Prostate gland (tissue), 2 donors: ENCODE measurements around the gene TMEM212. TPM values are rescaled to one million over a fixed set of nuclear protein-coding genes. Genes with fewer than 3 reads are reported as not detected.

Experiments used
- DNase-seq: peaks from one replicate; pipeline ENCODE4 v3.0.0-alpha.2; 2019; ENCODE audit warnings: low spot score
- H3K27ac ChIP-seq, 2 donors: fragments of 200-600 bp; sonication (generic); 2 replicates each; pipeline ENCODE4 v1.5.1; 2017 to 2019
- H3K27me3 ChIP-seq: fragments of 200-600 bp; sonication (generic); replicated peaks from 2 replicates; pipeline ENCODE4 v1.5.1; 2019; ENCODE audit not compliant: insufficient read depth
- H3K36me3 ChIP-seq, 2 donors: fragments of 200-600 bp; sonication (generic); 1 replicate in 1 of 2; 2 replicates in 1 of 2; pipeline versions ENCODE4 v1.5.1 to v1.8.1; 2017 to 2019
- H3K4me1 ChIP-seq: fragments of 200-600 bp; sonication (generic); replicated peaks from 2 replicates; pipeline ENCODE4 v1.5.1; 2019
- H3K4me3 ChIP-seq, 2 donors: fragments of 200-600 bp; sonication (generic); 2 replicates each; pipeline ENCODE4 v1.5.1; 2017 to 2019
- H3K9me3 ChIP-seq: fragments of 200-600 bp; sonication (generic); 2 replicates; pipeline ENCODE4 v1.5.1; 2017
- CTCF ChIP-seq, 4 experiments: fragments of 200-600 bp in 2 of 4; fragments of 450-650 bp in 2 of 4; sonication (generic) in 2 of 4; IDR thresholded peaks; 1 replicate in 3 of 4; 2 replicates in 1 of 4; pipeline ENCODE4 v1.5.1; 2016 to 2019; ENCODE audit warnings: antibody characterized with exemption in 4 of 4, mild to moderate bottlenecking in 2 of 4, moderate library complexity in 2 of 4
- POLR2A ChIP-seq: fragments of 450-650 bp; IDR thresholded peaks from one replicate; pipeline ENCODE4 v1.6.1; 2016; ENCODE audit warnings: antibody characterized with exemption, mild to moderate bottlenecking
- POLR2AphosphoS5 ChIP-seq: sonication (generic); formaldehyde crosslinking; IDR thresholded peaks from one replicate; pipeline ENCODE4 v1.6.1; 2017; ENCODE audit warnings: antibody characterized with exemption
- WGBS: methylation state at CpG from one replicate; pipeline ENCODE4 v1.1.5; 2018; 5-methylcytosine and 5-hydroxymethylcytosine counted together
- intact Hi-C: fragments of 100-400 bp; cut with DNase I; formaldehyde crosslinking; loops from one replicate; pipeline ENCODE4 v1.14.2; 2022
- total RNA-seq, 2 donors: library from RNA; depleted of rRNA; stranded (reverse); fragments of >200 nt; gene quantifications; one replicate each; pipeline ENCODE4 v1.1.0, GENCODE V29; 2016

The TMEM212 gene
- total RNA-seq, 2 donors from 2014 or later = not detected

DNA sequence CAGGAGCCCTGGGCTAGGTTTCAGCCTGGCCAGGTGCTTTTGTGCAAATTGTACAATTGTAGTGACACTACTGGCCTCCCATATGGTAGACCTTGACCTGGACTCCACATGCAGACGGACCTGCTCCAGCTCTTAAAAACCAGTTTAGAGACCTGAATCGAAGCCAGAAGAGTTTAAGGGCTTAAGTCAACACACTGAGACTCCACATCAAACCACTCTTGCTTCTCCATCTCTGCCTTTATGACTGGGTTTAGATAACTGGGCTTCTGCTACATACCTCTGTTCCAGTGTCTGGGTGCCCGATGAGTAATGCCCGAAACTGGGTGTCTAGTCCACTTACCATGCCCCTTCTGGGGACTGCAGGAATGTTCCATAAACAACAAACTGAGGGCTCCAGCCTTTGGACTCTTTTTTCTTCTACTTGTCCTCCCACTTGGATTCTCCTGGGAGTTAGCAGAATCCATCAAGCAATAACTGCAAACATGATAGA lies 32.8 kb downstream of the TMEM212 start:
- Histone ChIP-seq H3K4me3 (no peak overlapping the region), H3K9me3 (no peaks in the 10 kb centered on the region), H3K27ac (no peak overlapping the region), H3K4me1 (no peaks in the 10 kb centered on the region), H3K36me3 (no peaks in the 10 kb centered on the region), H3K27me3 (no peaks in the 10 kb centered on the region)
- intact Hi-C loops = no loop called here
- 40% methylated on average over 4 of the region's 4 CpGs for WGBS
- DNase-seq = no peak
- TF ChIP-seq CTCF (IDR thresholded peaks at IDR 0.05) (no peak), POLR2AphosphoS5 (no peak), POLR2A (no peak)

DNA sequence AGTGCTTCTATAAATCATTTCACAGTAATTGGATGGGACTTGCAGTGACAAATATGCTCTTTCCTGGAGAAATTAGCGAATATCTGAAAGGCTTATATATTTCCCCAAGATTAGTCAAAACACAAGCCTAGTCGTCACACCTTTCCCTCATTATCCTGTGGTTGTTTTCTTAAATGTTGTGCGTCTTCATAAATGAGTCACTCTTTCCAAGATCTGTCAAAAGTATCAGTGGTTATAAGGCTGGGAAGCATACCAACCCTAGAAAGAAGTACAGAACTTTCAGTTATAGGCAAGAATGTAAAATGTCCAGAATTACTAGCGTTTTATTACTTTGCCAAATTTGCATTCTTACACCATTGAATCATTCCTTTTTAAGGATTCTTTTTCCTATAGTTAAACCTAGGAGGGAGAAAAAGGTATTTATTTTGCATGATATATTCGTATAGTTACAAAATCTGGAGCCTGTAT lies 33.6 kb downstream of the TMEM212 start:
- H3K27me3 ChIP-seq = no peaks in the 10 kb centered on the region
- no peaks in the 10 kb centered on the region for H3K9me3 ChIP-seq
- intact Hi-C loops = no loop called here
- no peaks in the 10 kb centered on the region for H3K36me3 ChIP-seq
- WGBS = 24% methylated on average over 5 of the region's 5 CpGs
- DNase-seq = no peak
- no peak overlapping the region for H3K27ac ChIP-seq
- no peaks in the 10 kb centered on the region for H3K4me1 ChIP-seq
- TF ChIP-seq CTCF (IDR thresholded peaks at IDR 0.05) = no peak
- no peak for TF ChIP-seq POLR2A
- TF ChIP-seq POLR2AphosphoS5 = no peak
- H3K4me3 ChIP-seq = no peak overlapping the region

DNA sequence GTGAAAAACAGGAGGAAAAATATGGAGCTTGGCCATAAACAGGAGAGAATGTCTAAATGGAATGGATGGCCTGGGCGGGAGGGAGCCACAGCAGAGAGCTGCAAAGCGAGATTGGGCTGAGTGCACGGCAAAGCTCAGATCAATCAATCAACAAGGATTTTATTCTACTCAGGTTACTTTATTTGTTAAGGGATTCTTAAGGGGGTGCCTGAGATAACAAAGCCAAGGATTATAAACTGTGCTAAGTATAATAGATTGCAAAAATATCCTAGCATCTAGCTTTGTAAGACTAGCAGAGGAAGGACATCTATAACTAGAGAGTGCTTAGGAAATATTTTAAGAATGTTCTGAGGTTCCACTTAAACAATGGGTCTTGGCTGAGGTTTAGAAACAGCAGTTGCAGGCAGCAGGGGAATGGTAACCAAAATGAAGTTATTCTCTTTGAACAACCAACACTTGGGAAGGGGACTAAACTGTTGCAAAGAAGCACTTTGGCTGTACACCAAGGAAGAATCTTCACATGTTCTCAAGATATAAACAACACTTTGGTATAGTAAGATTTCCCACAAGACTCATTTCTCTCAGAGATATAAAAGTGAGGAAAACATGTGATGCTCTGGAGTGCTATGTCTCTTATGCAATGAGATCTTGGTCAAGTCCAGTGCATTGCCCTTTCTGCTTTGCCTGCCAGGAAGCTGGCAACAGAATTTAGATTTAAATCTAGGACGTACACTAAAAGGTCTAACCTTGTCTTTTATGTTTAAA lies 35.5 kb downstream of the TMEM212 start:
- no peak for DNase-seq
- intact Hi-C loops = no loop called here
- Histone ChIP-seq H3K4me1 (no peaks in the 10 kb centered on the region), H3K27me3 (no peaks in the 10 kb centered on the region), H3K4me3 (no peak overlapping the region), H3K9me3 (no peaks in the 10 kb centered on the region), H3K27ac (no peak overlapping the region), H3K36me3 (no peaks in the 10 kb centered on the region)
- TF ChIP-seq POLR2AphosphoS5 (no peak), CTCF (IDR thresholded peaks at IDR 0.05) (no peak), POLR2A (no peak)
- WGBS = 55% methylated on average over 4 of the region's 4 CpGs

DNA sequence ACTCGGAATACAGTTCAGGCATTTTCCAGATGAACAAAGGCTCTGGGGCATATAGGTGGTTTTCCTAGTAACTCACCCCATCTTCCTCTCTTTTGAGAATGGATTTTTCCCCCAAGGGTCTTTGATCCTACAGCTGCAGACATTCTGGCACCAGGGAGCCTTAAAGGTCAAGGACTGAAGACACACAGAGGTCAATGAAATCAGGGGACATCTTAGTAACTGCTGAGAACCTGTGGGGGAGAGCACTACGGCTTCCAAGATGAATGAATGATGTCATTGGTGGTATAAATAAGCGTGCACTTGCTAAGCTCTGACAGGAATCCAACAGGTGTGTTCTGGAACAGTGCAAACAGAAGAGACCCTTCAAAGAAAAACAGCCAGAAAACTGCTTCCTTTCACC lies 36.3 kb downstream of the TMEM212 start:
- no peak overlapping the region for H3K27ac ChIP-seq
- TF ChIP-seq CTCF (IDR thresholded peaks at IDR 0.05) (no peak), POLR2AphosphoS5 (no peak)
- DNase-seq = no peak
- intact Hi-C loops = no loop called here
- H3K4me3 ChIP-seq = no peak overlapping the region
- H3K27me3 ChIP-seq = no peaks in the 10 kb centered on the region
- H3K36me3 ChIP-seq = no peaks in the 10 kb centered on the region
- no peaks in the 10 kb centered on the region for H3K9me3 ChIP-seq
- H3K4me1 ChIP-seq = no peaks in the 10 kb centered on the region
- 84% methylated on average over 3 of the region's 3 CpGs for WGBS
